ENCODE data around the gene SLF1. TPM values are rescaled to one million over a fixed set of nuclear protein-coding genes. Genes with fewer than 3 reads are reported as not detected.

Gene SLF1
- total and polyA plus RNA-seq, 9 of the 15 experiments (the other 6 are each of a cell fraction or from before 2014, with no cell fraction given), result 9.8 to 31.1 (median 16.3) TPM

DNA sequence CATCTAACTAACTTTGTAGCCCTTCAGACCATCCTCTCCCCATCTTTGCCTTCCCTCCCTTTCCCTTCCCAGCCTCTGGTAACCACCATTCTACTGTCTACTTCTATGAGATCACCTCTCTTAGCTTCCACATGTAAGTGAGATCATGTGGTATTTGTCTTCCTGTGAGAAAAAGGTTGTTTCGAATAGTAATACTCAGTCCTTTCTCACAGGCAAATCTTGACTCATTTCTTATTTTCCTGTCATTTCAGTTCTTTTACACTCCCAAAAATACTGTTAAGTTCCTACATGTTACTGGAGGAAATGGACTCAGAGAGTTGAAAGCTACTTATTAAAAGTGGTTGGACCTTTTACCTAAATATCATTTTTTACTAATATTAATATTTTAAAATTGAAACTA lies 82.1 kb downstream of the SLF1 start:
- Histone ChIP-seq H3K79me2 (ENCODE audit: control insufficient read depth, insufficient read depth, low read length) (no peaks in the 10 kb centered on the region), H3K9me3 (replicated peaks; ENCODE audit: control insufficient read depth, insufficient read depth, low read depth, low read length) (no peaks in the 10 kb centered on the region), H3K27ac (ENCODE audit: extremely low read depth, low read depth, low read length) (no peak overlapping the region), H3K9ac (ENCODE audit: insufficient read depth in 1 of 2, low read depth in 2 of 2, low read length in 2 of 2) (no peak overlapping the region), H3K36me3 (ENCODE audit: control insufficient read depth, insufficient read depth, low read length) (0 out of 3 replicates have a peak, but pooled peaks cover 3% of the 10 kb centered on the region), H4K20me1 (replicated peaks; ENCODE audit: control insufficient read depth, insufficient read depth, low read length) (no peaks in the 10 kb centered on the region), H3K4me3 (no peak overlapping the region), H2AFZ (ENCODE audit: low read depth, low read length) (no peak overlapping the region), H3K9me1 (ENCODE audit: control insufficient read depth, insufficient read depth, low read length) (no peaks in the 10 kb centered on the region), H3K4me2 (ENCODE audit: insufficient read depth, low read length) (no peak overlapping the region), H3K4me1 (replicated peaks in 1 of 2; ENCODE audit: control insufficient read depth in 2 of 2, insufficient read depth in 2 of 2, low read length in 2 of 2) (no peaks in the 10 kb centered on the region), H3K27me3 (ENCODE audit: control insufficient read depth in 2 of 2, insufficient read depth in 2 of 2, low read length in 2 of 2) (no peaks in the 10 kb centered on the region)
- TF ChIP-seq RBFOX2 (IDR thresholded peaks at IDR 0.05; ENCODE audit: low read depth, low read length), result no peak
- no peak for TF ChIP-seq KLF10 (CRISPR knock-in tag; IDR thresholded peaks at IDR 0.05)
- TF ChIP-seq FOXK2 (conservative IDR thresholded peaks at IDR 0.05 in 1 of 2, IDR thresholded peaks at IDR 0.05 in 1 of 2; ENCODE audit: low read depth in 2 of 2), result no peak
- TF ChIP-seq, protein P1, sequence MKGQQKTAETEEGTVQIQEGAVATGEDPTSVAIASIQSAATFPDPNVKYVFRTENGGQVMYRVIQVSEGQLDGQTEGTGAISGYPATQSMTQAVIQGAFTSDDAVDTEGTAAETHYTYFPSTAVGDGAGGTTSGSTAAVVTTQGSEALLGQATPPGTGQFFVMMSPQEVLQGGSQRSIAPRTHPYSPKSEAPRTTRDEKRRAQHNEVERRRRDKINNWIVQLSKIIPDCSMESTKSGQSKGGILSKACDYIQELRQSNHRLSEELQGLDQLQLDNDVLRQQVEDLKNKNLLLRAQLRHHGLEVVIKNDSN (CRISPR knock-in tag; IDR thresholded peaks at IDR 0.05), result no peak
- no peak for TF ChIP-seq DIDO1 (tag; IDR thresholded peaks at IDR 0.05; ENCODE audit: low read depth)
- TF ChIP-seq, protein P2, sequence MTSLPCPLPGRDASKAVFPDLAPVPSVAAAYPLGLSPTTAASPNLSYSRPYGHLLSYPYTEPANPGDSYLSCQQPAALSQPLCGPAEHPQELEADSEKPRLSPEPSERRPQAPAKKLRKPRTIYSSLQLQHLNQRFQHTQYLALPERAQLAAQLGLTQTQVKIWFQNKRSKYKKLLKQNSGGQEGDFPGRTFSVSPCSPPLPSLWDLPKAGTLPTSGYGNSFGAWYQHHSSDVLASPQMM (CRISPR knock-in tag; IDR thresholded peaks at IDR 0.05), result no peak
- TF ChIP-seq, protein P3, sequence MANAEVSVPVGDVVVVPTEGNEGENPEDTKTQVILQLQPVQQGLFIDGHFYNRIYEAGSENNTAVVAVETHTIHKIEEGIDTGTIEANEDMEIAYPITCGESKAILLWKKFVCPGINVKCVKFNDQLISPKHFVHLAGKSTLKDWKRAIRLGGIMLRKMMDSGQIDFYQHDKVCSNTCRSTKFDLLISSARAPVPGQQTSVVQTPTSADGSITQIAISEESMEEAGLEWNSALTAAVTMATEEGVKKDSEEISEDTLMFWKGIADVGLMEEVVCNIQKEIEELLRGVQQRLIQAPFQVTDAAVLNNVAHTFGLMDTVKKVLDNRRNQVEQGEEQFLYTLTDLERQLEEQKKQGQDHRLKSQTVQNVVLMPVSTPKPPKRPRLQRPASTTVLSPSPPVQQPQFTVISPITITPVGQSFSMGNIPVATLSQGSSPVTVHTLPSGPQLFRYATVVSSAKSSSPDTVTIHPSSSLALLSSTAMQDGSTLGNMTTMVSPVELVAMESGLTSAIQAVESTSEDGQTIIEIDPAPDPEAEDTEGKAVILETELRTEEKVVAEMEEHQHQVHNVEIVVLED (CRISPR knock-in tag; IDR thresholded peaks at IDR 0.05), result no peak
- no peak for TF ChIP-seq SLC30A9 (CRISPR knock-in tag; IDR thresholded peaks at IDR 0.05)
- TF ChIP-seq, protein P4, sequence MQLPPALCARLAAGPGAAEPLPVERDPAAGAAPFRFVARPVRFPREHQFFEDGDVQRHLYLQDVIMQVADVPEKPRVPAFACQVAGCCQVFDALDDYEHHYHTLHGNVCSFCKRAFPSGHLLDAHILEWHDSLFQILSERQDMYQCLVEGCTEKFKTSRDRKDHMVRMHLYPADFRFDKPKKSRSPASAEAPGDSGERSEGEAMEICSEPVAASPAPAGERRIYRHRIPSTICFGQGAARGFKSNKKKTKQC (CRISPR knock-in tag; IDR thresholded peaks at IDR 0.05), result no peak
- TF ChIP-seq KLF6 (CRISPR knock-in tag; IDR thresholded peaks at IDR 0.05; ENCODE audit: borderline replicate concordance), result no peak
- TF ChIP-seq CHD1 (IDR thresholded peaks at IDR 0.05; ENCODE audit: low read length), result no peak
- TF ChIP-seq ZNF778 (CRISPR knock-in tag; IDR thresholded peaks at IDR 0.05), result no peak
- no peak for TF ChIP-seq PYGO2 (tag; IDR thresholded peaks at IDR 0.05)
- no peak for TF ChIP-seq POLR2B (IDR thresholded peaks at IDR 0.05; ENCODE audit: low read depth, partially characterized antibody)
- TF ChIP-seq ERF (CRISPR knock-in tag; IDR thresholded peaks at IDR 0.05), result no peak
- no peak for TF ChIP-seq FOXK1 (CRISPR knock-in tag; IDR thresholded peaks at IDR 0.05; ENCODE audit: borderline replicate concordance)
- TF ChIP-seq TAF1 (IDR thresholded peaks at IDR 0.05; ENCODE audit: control insufficient read depth, extremely low read depth, insufficient read depth, low read length, severe bottlenecking), result no peak
- FAIRE-seq (no peak), DNase-seq (ENCODE audit: extremely low read depth in 1 of 4, low spot score in 3 of 4) (no peak), ATAC-seq (no peak)
- CTCF ChIA-PET (ENCODE audit: low intra/inter-chr PET ratio), result no interaction called here
- BruUV-seq (replicated peaks), result no TSS peak
- in situ Hi-C loops (cut with MboI), result no loop called here
- intact Hi-C loops (cut with micrococcal nuclease), result no loop called here
- POLR2A ChIA-PET, result no interaction called here
- WGBS (ENCODE audit: insufficient coverage, low coverage, missing lambda C conversion rate), result 71% methylated on average over 1 of the region's 1 CpG

Data from K562 (cell line).